ENCODE measurements around the gene MEST.
"Not testable (repeated sequence)": the region's sequence is repeated elsewhere in the genome, so short reads cannot be mapped to it uniquely, and the experiment has no call there.

The MEST gene

DNA sequence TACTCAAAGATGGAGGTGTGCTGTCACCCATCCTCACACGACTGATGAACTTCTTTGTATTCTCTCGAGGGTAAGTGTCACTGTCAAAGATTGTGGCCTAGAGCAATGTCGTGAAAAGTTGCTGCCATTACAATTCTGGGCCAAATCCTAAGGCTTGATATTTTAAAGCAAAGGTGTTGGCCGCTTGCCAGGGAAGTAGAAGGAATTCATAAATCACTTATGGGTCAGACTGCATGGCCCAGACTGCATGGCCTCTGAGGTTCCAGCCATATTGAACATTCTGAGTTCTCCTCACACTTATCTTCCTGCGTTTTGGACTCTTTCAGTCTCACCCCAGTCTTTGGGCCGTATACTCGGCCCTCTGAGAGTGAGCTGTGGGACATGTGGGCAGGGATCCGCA lies 8.6 kb downstream of the MEST start:
- Histone ChIP-seq H3K27ac (ENCODE audit: low read length) (no peak overlapping the region), H4K20me1 (ENCODE audit: insufficient read depth, low read length) (no peaks in the 10 kb centered on the region), H3K9me3 (ENCODE audit: insufficient read depth, low read length, severe bottlenecking) (no peaks in the 10 kb centered on the region), H3K27me3 (ENCODE audit: insufficient read depth, low read length, poor library complexity) (no peaks in the 10 kb centered on the region), H3K79me2 (ENCODE audit: insufficient read depth, low read length) (no peaks in the 10 kb centered on the region), H3K9ac (ENCODE audit: low read depth, low read length) (no peak overlapping the region), H2AFZ (ENCODE audit: low read depth, low read length) (no peak overlapping the region), H3K4me3 (ENCODE audit: low read depth in 1 of 2, low read length in 2 of 2) (no peak overlapping the region), H3K4me1 (ENCODE audit: insufficient read depth, low read length) (no peaks in the 10 kb centered on the region), H3K36me3 (ENCODE audit: insufficient read depth, low read length) (no peaks in the 10 kb centered on the region), H3K4me2 (ENCODE audit: insufficient read depth, low read length) (no peak overlapping the region)
- no peak for ATAC-seq (ENCODE audit: insufficient read depth, low read depth)
- TF ChIP-seq, protein P1, sequence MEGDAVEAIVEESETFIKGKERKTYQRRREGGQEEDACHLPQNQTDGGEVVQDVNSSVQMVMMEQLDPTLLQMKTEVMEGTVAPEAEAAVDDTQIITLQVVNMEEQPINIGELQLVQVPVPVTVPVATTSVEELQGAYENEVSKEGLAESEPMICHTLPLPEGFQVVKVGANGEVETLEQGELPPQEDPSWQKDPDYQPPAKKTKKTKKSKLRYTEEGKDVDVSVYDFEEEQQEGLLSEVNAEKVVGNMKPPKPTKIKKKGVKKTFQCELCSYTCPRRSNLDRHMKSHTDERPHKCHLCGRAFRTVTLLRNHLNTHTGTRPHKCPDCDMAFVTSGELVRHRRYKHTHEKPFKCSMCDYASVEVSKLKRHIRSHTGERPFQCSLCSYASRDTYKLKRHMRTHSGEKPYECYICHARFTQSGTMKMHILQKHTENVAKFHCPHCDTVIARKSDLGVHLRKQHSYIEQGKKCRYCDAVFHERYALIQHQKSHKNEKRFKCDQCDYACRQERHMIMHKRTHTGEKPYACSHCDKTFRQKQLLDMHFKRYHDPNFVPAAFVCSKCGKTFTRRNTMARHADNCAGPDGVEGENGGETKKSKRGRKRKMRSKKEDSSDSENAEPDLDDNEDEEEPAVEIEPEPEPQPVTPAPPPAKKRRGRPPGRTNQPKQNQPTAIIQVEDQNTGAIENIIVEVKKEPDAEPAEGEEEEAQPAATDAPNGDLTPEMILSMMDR (IDR thresholded peaks at IDR 0.05; ENCODE audit: borderline replicate concordance, extremely low read depth, low read length, poor library complexity, severe bottlenecking): no peak
- no peak for TF ChIP-seq EZH2 (IDR thresholded peaks at IDR 0.05; ENCODE audit: borderline replicate concordance, low read depth, low read length, severe bottlenecking)
- no peak for DNase-seq

DNA sequence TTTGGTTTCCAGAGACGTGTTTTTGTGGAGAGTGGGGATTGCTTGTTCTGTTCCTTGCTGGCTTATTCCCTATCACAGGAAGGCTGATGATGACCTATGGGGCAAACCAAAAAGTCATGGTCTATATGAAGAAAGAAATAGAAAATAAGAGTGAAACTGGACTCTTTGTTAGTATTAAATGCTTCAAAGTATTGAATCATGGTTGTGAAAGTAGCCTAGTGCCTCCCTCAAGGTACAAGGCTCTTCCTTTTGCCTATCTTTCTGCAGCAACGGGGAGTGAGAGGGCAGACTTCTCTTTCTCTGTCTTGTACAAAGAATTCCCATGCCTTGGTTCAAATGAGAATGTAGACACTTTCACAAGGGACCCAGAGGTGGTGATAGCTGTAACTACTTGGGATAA lies 9.0 kb downstream of the MEST start:
- Histone ChIP-seq H3K9ac (ENCODE audit: low read depth, low read length) (no peak overlapping the region), H3K4me2 (ENCODE audit: insufficient read depth, low read length) (no peak overlapping the region), H3K9me3 (ENCODE audit: insufficient read depth, low read length, severe bottlenecking) (no peaks in the 10 kb centered on the region), H3K27ac (ENCODE audit: low read length) (no peak overlapping the region), H3K27me3 (ENCODE audit: insufficient read depth, low read length, poor library complexity) (no peaks in the 10 kb centered on the region), H3K4me1 (ENCODE audit: insufficient read depth, low read length) (no peaks in the 10 kb centered on the region), H3K36me3 (ENCODE audit: insufficient read depth, low read length) (no peaks in the 10 kb centered on the region), H2AFZ (ENCODE audit: low read depth, low read length) (no peak overlapping the region), H3K4me3 (ENCODE audit: low read depth in 1 of 2, low read length in 2 of 2) (no peak overlapping the region), H4K20me1 (ENCODE audit: insufficient read depth, low read length) (no peaks in the 10 kb centered on the region), H3K79me2 (ENCODE audit: insufficient read depth, low read length) (no peaks in the 10 kb centered on the region)
- no peak for TF ChIP-seq EZH2 (IDR thresholded peaks at IDR 0.05; ENCODE audit: borderline replicate concordance, low read depth, low read length, severe bottlenecking)
- TF ChIP-seq, protein P1 (IDR thresholded peaks at IDR 0.05; ENCODE audit: borderline replicate concordance, extremely low read depth, low read length, poor library complexity, severe bottlenecking): no peak
- DNase-seq: no peak
- no peak for ATAC-seq (ENCODE audit: insufficient read depth, low read depth)

DNA sequence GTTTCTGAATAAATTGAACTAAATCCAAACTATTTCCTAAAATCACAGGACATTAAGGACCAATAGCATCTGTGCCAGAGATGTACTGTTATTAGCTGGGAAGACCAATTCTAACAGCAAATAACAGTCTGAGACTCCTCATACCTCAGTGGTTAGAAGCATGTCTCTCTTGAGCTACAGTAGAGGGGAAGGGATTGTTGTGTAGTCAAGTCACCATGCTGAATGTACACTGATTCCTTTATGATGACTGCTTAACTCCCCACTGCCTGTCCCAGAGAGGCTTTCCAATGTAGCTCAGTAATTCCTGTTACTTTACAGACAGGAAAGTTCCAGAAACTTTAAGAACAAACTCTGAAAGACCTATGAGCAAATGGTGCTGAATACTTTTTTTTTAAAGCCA lies 13.9 kb downstream of the MEST start:
- DNase-seq (no peak), ATAC-seq (ENCODE audit: insufficient read depth, low read depth) (no peak)
- Histone ChIP-seq H3K27ac (ENCODE audit: low read length) (no peak overlapping the region), H3K4me3 (ENCODE audit: low read depth in 1 of 2, low read length in 2 of 2) (no peak overlapping the region), H3K27me3 (ENCODE audit: insufficient read depth, low read length, poor library complexity) (no peaks in the 10 kb centered on the region), H3K4me2 (ENCODE audit: insufficient read depth, low read length) (no peak overlapping the region), H4K20me1 (ENCODE audit: insufficient read depth, low read length) (no peaks in the 10 kb centered on the region), H3K36me3 (ENCODE audit: insufficient read depth, low read length) (peaks cover 17% of the 10 kb centered on the region; the same call in 1 of the 2 replicates), H3K79me2 (ENCODE audit: insufficient read depth, low read length) (no peaks in the 10 kb centered on the region), H3K9ac (ENCODE audit: low read depth, low read length) (no peak overlapping the region), H3K9me3 (ENCODE audit: insufficient read depth, low read length, severe bottlenecking) (no peaks in the 10 kb centered on the region), H2AFZ (ENCODE audit: low read depth, low read length) (no peak overlapping the region), H3K4me1 (ENCODE audit: insufficient read depth, low read length) (no peaks in the 10 kb centered on the region)
- TF ChIP-seq EZH2 (IDR thresholded peaks at IDR 0.05; ENCODE audit: borderline replicate concordance, low read depth, low read length, severe bottlenecking): no peak
- TF ChIP-seq, protein P1 (IDR thresholded peaks at IDR 0.05; ENCODE audit: borderline replicate concordance, extremely low read depth, low read length, poor library complexity, severe bottlenecking): no peak

DNA sequence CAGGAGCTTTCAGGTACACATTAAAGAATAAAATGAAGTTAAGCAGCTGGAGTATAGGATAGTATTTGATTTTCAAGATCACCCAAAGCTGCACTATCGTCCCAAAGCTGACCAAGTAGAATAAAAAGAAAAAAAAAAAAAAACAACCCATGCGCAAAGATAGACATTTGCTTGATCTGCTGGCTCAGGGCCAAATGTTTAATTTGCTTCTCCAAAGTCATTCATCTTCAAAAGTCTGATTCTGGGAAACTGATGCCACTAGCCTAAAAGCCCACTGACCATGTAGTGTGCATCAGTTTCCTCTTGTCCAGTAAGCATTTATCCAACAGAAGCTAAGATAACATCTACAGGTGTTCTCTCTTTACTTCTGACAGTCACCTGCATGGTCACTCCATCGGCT lies 14.5 kb downstream of the MEST start:
- Histone ChIP-seq H3K27me3 (ENCODE audit: insufficient read depth, low read length, poor library complexity) (no peaks in the 10 kb centered on the region), H3K9ac (ENCODE audit: low read depth, low read length) (no peak overlapping the region), H3K4me3 (ENCODE audit: low read depth in 1 of 2, low read length in 2 of 2) (no peak overlapping the region), H3K4me1 (ENCODE audit: insufficient read depth, low read length) (no peaks in the 10 kb centered on the region), H3K79me2 (ENCODE audit: insufficient read depth, low read length) (no peaks in the 10 kb centered on the region), H3K27ac (ENCODE audit: low read length) (no peak overlapping the region), H3K9me3 (ENCODE audit: insufficient read depth, low read length, severe bottlenecking) (no peaks in the 10 kb centered on the region), H2AFZ (ENCODE audit: low read depth, low read length) (no peak overlapping the region), H4K20me1 (ENCODE audit: insufficient read depth, low read length) (no peaks in the 10 kb centered on the region), H3K36me3 (ENCODE audit: insufficient read depth, low read length) (peaks cover 17% of the 10 kb centered on the region; the same call in 1 of the 2 replicates), H3K4me2 (ENCODE audit: insufficient read depth, low read length) (no peak overlapping the region)
- ATAC-seq (ENCODE audit: insufficient read depth, low read depth) (no peak), DNase-seq (no peak)
- TF ChIP-seq EZH2 (IDR thresholded peaks at IDR 0.05; ENCODE audit: borderline replicate concordance, low read depth, low read length, severe bottlenecking): no peak
- TF ChIP-seq, protein P1 (IDR thresholded peaks at IDR 0.05; ENCODE audit: borderline replicate concordance, extremely low read depth, low read length, poor library complexity, severe bottlenecking): no peak

DNA sequence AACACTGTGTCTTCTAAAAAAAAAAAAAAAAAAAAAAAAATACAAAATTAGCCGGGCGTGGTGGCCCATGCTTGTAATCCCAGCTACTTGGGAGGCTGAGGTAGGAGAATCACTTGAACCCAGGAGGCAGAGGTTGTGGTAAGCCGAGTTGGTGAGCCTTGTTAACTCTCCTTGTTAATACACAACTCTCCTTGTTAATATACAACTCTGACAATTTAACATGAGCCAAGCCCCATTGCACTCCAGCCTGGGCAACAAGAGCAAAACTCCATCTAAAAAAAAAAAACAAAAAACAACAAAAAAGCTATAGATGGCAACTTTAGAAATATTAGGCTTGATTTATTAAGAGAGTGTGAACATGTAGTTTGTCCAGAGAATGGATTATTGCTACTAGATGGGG lies 20.2 kb downstream of the MEST start:
- not testable (repeated sequence) for H3K9ac ChIP-seq (ENCODE audit: low read depth, low read length); H3K79me2 ChIP-seq (ENCODE audit: insufficient read depth, low read length); H3K27ac ChIP-seq (ENCODE audit: low read length); H3K4me2 ChIP-seq (ENCODE audit: insufficient read depth, low read length); H3K4me3 ChIP-seq (ENCODE audit: low read depth in 1 of 2, low read length in 2 of 2); H3K9me3 ChIP-seq (ENCODE audit: insufficient read depth, low read length, severe bottlenecking); H4K20me1 ChIP-seq (ENCODE audit: insufficient read depth, low read length); ATAC-seq (ENCODE audit: insufficient read depth, low read depth); H3K4me1 ChIP-seq (ENCODE audit: insufficient read depth, low read length); H2AFZ ChIP-seq (ENCODE audit: low read depth, low read length); H3K27me3 ChIP-seq (ENCODE audit: insufficient read depth, low read length, poor library complexity); DNase-seq
- H3K36me3 ChIP-seq (ENCODE audit: insufficient read depth, low read length): peaks cover 11% of the 10 kb centered on the region; the same call in 1 of the 2 replicates

Measured in DND-41 (cell line).